ENCODE results near the gene SLC44A1. TPM values are rescaled to one million over a fixed set of nuclear protein-coding genes. Genes with fewer than 3 reads are reported as not detected.
A peak's percentile ranks its signal among the peaks of the same experiment; 100 is the strongest.

Gene SLC44A1
- polyA plus RNA-seq, 3 donors: 6.9 to 52.1 (median 46.5) TPM

GRCh38 chr9:105291422-105291859, 47.0 kb downstream of the SLC44A1 start:
- Mint-ChIP-seq H3K9me3 (no peaks in the 10 kb centered on the region), H3K4me3 (no peak overlapping the region), H3K27me3 (ENCODE audit: low read depth in 3 of 3) (no peaks in the 10 kb centered on the region), H3K36me3 (no peaks in the 10 kb centered on the region), H3K4me1 (peaks cover 54% of the 10 kb centered on the region), H3K27ac (peak overlapping the region in 5 of 7 donors; percentile 3 to 81 (median 68))
- Histone ChIP-seq H3K27me3 (ENCODE audit: control insufficient read depth in 2 of 2, insufficient read depth in 2 of 2, low read length in 2 of 2) (no peaks in the 10 kb centered on the region), H3K9ac (ENCODE audit: insufficient read depth, low read length, poor library complexity, severe bottlenecking) (no peak overlapping the region), H3K36me3 (replicated peaks in 1 of 2; ENCODE audit: control insufficient read depth in 1 of 2, insufficient read depth in 2 of 2, low read length in 2 of 2) (no peaks in the 10 kb centered on the region), H2AFZ (ENCODE audit: insufficient read depth, low read depth, low read length, poor library complexity, severe bottlenecking) (no peak overlapping the region), H3K79me2 (ENCODE audit: insufficient read depth, low read length) (peaks cover 99% of the 10 kb centered on the region), H3K4me1 (ENCODE audit: control insufficient read depth in 1 of 2, insufficient read depth in 2 of 2, low read length in 2 of 2) (peaks cover 22 to 27% of the 10 kb centered on the region in 2 donors), H4K20me1 (ENCODE audit: insufficient read depth, low read length) (no peaks in the 10 kb centered on the region), H3K4me2 (replicated peaks; ENCODE audit: extremely low read depth, low read length, poor library complexity, severe bottlenecking) (no peak overlapping the region), H3K4me3 (replicated peaks in 1 of 3; ENCODE audit: low read depth in 2 of 3, low read length in 3 of 3) (no peak overlapping the region), H3K27ac (ENCODE audit: low read depth in 1 of 2, low read length in 2 of 2) (peak overlapping the region in 1 of 2 donors; percentile 39), H3K9me3 (replicated peaks in 1 of 2; ENCODE audit: control insufficient read depth in 1 of 2, insufficient read depth in 1 of 2, low read length in 2 of 2) (no peaks in the 10 kb centered on the region)
- intact Hi-C loops (cut with micrococcal nuclease): loop anchor here in 1 of 2 donors (5.0 kb wide), 1 partner anchor 44 kb away; no protein-coding TSS in a partner anchor
- no CpG with 5 or more reads among the region's 1 CpG for WGBS (ENCODE audit: insufficient coverage)
- TF ChIP-seq, protein P1, sequence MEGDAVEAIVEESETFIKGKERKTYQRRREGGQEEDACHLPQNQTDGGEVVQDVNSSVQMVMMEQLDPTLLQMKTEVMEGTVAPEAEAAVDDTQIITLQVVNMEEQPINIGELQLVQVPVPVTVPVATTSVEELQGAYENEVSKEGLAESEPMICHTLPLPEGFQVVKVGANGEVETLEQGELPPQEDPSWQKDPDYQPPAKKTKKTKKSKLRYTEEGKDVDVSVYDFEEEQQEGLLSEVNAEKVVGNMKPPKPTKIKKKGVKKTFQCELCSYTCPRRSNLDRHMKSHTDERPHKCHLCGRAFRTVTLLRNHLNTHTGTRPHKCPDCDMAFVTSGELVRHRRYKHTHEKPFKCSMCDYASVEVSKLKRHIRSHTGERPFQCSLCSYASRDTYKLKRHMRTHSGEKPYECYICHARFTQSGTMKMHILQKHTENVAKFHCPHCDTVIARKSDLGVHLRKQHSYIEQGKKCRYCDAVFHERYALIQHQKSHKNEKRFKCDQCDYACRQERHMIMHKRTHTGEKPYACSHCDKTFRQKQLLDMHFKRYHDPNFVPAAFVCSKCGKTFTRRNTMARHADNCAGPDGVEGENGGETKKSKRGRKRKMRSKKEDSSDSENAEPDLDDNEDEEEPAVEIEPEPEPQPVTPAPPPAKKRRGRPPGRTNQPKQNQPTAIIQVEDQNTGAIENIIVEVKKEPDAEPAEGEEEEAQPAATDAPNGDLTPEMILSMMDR (IDR thresholded peaks at IDR 0.05): no peak
- no peak for DNase-seq

DNA sequence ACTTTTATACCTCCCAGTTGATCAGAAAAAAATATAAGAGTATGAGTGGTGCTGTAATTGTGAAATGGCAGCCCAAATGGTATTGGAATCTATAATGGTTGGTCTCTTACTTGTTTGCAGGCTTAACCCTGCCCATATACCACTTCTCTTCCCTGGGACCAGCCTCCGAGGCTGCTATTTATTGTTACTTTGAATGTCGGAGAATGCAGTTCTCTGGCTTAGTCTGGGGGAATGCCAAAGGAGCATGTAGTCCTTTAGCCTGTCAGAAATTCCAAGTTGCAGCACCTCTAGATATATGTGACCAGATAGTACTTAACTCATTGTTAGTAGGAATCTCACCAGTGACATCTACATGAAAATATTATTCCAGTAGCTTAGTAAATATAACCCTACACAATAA, 47.5 kb downstream of the SLC44A1 start:
- TF ChIP-seq, protein P1 (IDR thresholded peaks at IDR 0.05): no peak
- Histone ChIP-seq H3K36me3 (replicated peaks in 1 of 2; ENCODE audit: control insufficient read depth in 1 of 2, insufficient read depth in 2 of 2, low read length in 2 of 2) (no peaks in the 10 kb centered on the region), H4K20me1 (ENCODE audit: insufficient read depth, low read length) (no peaks in the 10 kb centered on the region), H3K27me3 (ENCODE audit: control insufficient read depth in 2 of 2, insufficient read depth in 2 of 2, low read length in 2 of 2) (no peaks in the 10 kb centered on the region), H2AFZ (ENCODE audit: insufficient read depth, low read depth, low read length, poor library complexity, severe bottlenecking) (no peak overlapping the region), H3K79me2 (ENCODE audit: insufficient read depth, low read length) (peaks cover 95% of the 10 kb centered on the region), H3K9ac (ENCODE audit: insufficient read depth, low read length, poor library complexity, severe bottlenecking) (no peak overlapping the region), H3K27ac (ENCODE audit: low read depth in 1 of 2, low read length in 2 of 2) (no peak overlapping the region), H3K4me2 (replicated peaks; ENCODE audit: extremely low read depth, low read length, poor library complexity, severe bottlenecking) (no peak overlapping the region), H3K4me1 (ENCODE audit: control insufficient read depth in 1 of 2, insufficient read depth in 2 of 2, low read length in 2 of 2) (peaks cover 22 to 32% of the 10 kb centered on the region in 2 donors), H3K9me3 (replicated peaks in 1 of 2; ENCODE audit: control insufficient read depth in 1 of 2, insufficient read depth in 1 of 2, low read length in 2 of 2) (no peaks in the 10 kb centered on the region), H3K4me3 (replicated peaks in 1 of 3; ENCODE audit: low read depth in 2 of 3, low read length in 3 of 3) (no peak overlapping the region)
- WGBS (ENCODE audit: insufficient coverage): no CpG with 5 or more reads among the region's 2 CpGs
- no peak overlapping the region for H3K4me3 Mint-ChIP-seq
- peaks cover 59% of the 10 kb centered on the region for H3K4me1 Mint-ChIP-seq
- no peaks in the 10 kb centered on the region for H3K36me3 Mint-ChIP-seq
- peak overlapping the region in 1 of 7 donors; percentile 19 for H3K27ac Mint-ChIP-seq
- no peaks in the 10 kb centered on the region for H3K27me3 Mint-ChIP-seq (ENCODE audit: low read depth in 3 of 3)
- intact Hi-C loops (cut with micrococcal nuclease): loop anchor here in 1 of 2 donors (5.0 kb wide), 1 partner anchor 45 kb away; no protein-coding TSS in a partner anchor
- no peak for DNase-seq
- H3K9me3 Mint-ChIP-seq: no peaks in the 10 kb centered on the region
